Loucy (cell line): ENCODE results near the gene GLRA3.
A peak's percentile ranks its signal among the peaks of the same experiment; 100 is the strongest.

Experiments
- H2AFZ ChIP-seq: fragments of 200-600 bp; sonication (generic); 2 replicates; pipeline ENCODE4 v1.6.0; 2016; ENCODE audit warnings: antibody characterized with exemption, mild to moderate bottlenecking, low read length, moderate library complexity
- H3F3A ChIP-seq: fragments of 200-600 bp; 2 replicates; pipeline ENCODE4 v1.6.0; 2016; ENCODE audit warnings: antibody characterized with exemption, low read depth, mild to moderate bottlenecking
- H3K27me3 ChIP-seq: fragments of 200-600 bp; sonication (generic); 2 replicates; pipeline ENCODE4 v1.6.1; 2014; ENCODE audit warnings: low read length, mild to moderate bottlenecking; ENCODE audit not compliant: insufficient read depth, poor library complexity, severe bottlenecking
- H3K36me3 ChIP-seq: fragments of 200-600 bp; sonication (generic); 2 replicates; pipeline ENCODE4 v1.6.1; 2016; ENCODE audit warnings: low read length; ENCODE audit not compliant: insufficient read depth
- H3K4me1 ChIP-seq: fragments of 200-600 bp; sonication (generic); 2 replicates; pipeline ENCODE4 v1.5.1; 2014; ENCODE audit warnings: low read length, mild to moderate bottlenecking; ENCODE audit not compliant: insufficient read depth, poor library complexity, severe bottlenecking
- H3K4me2 ChIP-seq: fragments of 200-600 bp; sonication (generic); 2 replicates; pipeline ENCODE4 v1.6.0; 2014; ENCODE audit warnings: antibody characterized with exemption, low read length, low read depth, mild to moderate bottlenecking; ENCODE audit not compliant: poor library complexity, severe bottlenecking
- H3K4me3 ChIP-seq: fragments of 200-600 bp; sonication (generic); 2 replicates; pipeline ENCODE4 v1.5.1; 2014; ENCODE audit warnings: low read length, mild to moderate bottlenecking, mixed read lengths; ENCODE audit not compliant: poor library complexity, severe bottlenecking
- H3K79me2 ChIP-seq: fragments of 200-600 bp; sonication (generic); 2 replicates; pipeline ENCODE4 v1.6.1; 2014; ENCODE audit warnings: low read length; ENCODE audit not compliant: insufficient read depth
- H3K9ac ChIP-seq: fragments of 200-600 bp; sonication (generic); 2 replicates; pipeline ENCODE4 v1.6.0; 2014; ENCODE audit warnings: mild to moderate bottlenecking, low read depth, low read length, moderate library complexity; ENCODE audit not compliant: poor library complexity, severe bottlenecking
- H3K9me2 ChIP-seq: fragments of 200-600 bp; sonication (generic); replicated peaks from 2 replicates; pipeline ENCODE4 v1.6.1; 2016; ENCODE audit warnings: low read depth, low read length, mixed read lengths
- H3K9me3 ChIP-seq: fragments of 200-600 bp; sonication (generic); 2 replicates; pipeline ENCODE4 v1.6.1; 2014; ENCODE audit warnings: mild to moderate bottlenecking, antibody characterized with exemption, low read length, low read depth; ENCODE audit not compliant: insufficient read depth
- H4K20me1 ChIP-seq: fragments of 200-600 bp; sonication (generic); 2 replicates; pipeline ENCODE4 v1.6.0; 2014; ENCODE audit warnings: antibody characterized with exemption, low read length, mild to moderate bottlenecking; ENCODE audit not compliant: insufficient read depth, poor library complexity, severe bottlenecking
- EZH2phosphoT487 ChIP-seq: fragments of 200-600 bp; IDR thresholded peaks from 2 replicates; pipeline ENCODE4 v1.6.1; 2018; ENCODE audit warnings: antibody characterized with exemption, mild to moderate bottlenecking, moderate library complexity, borderline replicate concordance
- TF ChIP-seq, protein P1 (sequence below): fragments of 200-600 bp; sonication (generic); conservative IDR thresholded peaks from 2 replicates; pipeline ENCODE4 v1.5.1; 2014; ENCODE audit warnings: mild to moderate bottlenecking, antibody characterized with exemption, low read length

The GLRA3 gene

DNA sequence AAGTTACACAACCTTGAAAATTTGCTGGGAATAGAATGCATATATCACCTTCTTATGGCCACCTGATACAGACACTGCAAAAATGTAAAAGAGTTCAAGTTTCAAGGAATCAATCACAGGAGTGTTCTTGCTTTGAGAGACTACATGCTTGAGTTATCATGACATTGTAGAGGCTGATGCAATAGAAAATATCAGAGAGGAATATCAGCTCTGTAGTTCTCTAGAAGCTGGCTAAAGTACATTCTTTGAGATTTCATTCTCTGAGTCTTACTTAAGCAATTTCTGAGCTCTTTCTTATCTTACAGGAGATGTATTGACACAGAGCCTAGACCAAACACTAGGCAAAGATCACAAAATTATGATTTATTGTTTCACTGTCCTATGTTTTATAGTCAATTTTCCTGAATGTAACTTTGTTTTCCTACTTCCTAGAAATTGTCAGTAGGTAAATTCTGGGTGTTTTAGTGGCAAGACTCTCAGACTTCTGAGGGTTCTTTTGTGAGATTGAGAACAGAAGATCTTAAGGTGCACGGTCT lies 154.7 kb downstream of the GLRA3 start:
- Histone ChIP-seq H2AFZ (0 out of 2 replicates have a peak overlapping the region, but pooled peaks have one; percentile 48), H3K79me2 (no peaks in the 10 kb centered on the region), H3K9ac (no peak overlapping the region), H3K36me3 (no peaks in the 10 kb centered on the region), H3K9me2 (no peaks in the 10 kb centered on the region), H4K20me1 (no peaks in the 10 kb centered on the region), H3K9me3 (no peaks in the 10 kb centered on the region), H3K4me3 (no peak overlapping the region), H3F3A (no peaks in the 10 kb centered on the region), H3K27me3 (no peaks in the 10 kb centered on the region), H3K4me1 (no peaks in the 10 kb centered on the region), H3K4me2 (no peak overlapping the region)
- no peak for TF ChIP-seq EZH2phosphoT487
- TF ChIP-seq, protein P1, sequence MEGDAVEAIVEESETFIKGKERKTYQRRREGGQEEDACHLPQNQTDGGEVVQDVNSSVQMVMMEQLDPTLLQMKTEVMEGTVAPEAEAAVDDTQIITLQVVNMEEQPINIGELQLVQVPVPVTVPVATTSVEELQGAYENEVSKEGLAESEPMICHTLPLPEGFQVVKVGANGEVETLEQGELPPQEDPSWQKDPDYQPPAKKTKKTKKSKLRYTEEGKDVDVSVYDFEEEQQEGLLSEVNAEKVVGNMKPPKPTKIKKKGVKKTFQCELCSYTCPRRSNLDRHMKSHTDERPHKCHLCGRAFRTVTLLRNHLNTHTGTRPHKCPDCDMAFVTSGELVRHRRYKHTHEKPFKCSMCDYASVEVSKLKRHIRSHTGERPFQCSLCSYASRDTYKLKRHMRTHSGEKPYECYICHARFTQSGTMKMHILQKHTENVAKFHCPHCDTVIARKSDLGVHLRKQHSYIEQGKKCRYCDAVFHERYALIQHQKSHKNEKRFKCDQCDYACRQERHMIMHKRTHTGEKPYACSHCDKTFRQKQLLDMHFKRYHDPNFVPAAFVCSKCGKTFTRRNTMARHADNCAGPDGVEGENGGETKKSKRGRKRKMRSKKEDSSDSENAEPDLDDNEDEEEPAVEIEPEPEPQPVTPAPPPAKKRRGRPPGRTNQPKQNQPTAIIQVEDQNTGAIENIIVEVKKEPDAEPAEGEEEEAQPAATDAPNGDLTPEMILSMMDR, result no peak

DNA sequence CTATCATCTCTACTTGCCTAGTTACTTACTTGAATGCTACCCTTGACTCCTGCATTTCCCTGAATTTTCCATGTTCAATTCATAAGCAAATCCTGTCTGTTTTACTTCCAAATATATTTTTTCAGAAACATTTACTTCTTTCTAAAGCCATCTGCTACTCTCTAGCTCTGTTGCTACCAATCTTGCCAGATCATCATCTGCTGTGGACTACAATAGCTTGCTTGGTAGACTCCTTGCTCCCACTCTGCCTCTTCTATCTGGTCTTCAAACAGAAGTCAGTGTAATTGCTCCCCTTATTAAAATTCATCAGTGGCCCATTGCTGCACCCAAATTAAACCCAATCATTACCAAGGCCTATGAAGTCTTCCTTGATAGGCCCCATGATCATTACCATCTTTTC lies 155.2 kb downstream of the GLRA3 start:
- Histone ChIP-seq H3K36me3 (no peaks in the 10 kb centered on the region), H3K4me2 (no peak overlapping the region), H3F3A (no peaks in the 10 kb centered on the region), H2AFZ (0 out of 2 replicates have a peak overlapping the region, but pooled peaks have one; percentile 48), H3K4me1 (no peaks in the 10 kb centered on the region), H3K4me3 (no peak overlapping the region), H3K79me2 (no peaks in the 10 kb centered on the region), H3K27me3 (no peaks in the 10 kb centered on the region), H3K9ac (no peak overlapping the region), H3K9me2 (no peaks in the 10 kb centered on the region), H4K20me1 (no peaks in the 10 kb centered on the region), H3K9me3 (no peaks in the 10 kb centered on the region)
- no peak for TF ChIP-seq EZH2phosphoT487
- TF ChIP-seq, protein P1, result no peak

DNA sequence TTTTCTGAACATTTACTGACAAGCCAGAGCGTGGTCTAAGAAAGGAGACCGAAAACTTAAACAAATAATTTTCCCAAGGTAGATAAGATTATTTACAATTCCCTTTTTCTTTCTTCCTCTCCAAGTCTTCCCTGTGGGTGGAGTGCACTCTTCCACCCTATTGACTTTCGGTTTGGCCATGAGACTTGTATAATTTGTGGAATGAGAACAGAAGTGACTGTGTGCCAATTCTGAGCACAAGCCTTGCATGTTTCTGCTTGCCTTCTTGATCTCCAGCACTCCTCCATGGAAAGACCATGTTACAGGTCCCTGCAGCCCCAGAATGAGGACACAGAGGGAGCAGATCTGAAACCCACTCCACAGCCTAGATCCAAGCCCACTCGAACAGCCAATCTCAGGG lies 156.8 kb downstream of the GLRA3 start:
- Histone ChIP-seq H3K27me3 (no peaks in the 10 kb centered on the region), H3K36me3 (no peaks in the 10 kb centered on the region), H3K9me3 (no peaks in the 10 kb centered on the region), H3F3A (no peaks in the 10 kb centered on the region), H3K9me2 (no peaks in the 10 kb centered on the region), H3K4me1 (no peaks in the 10 kb centered on the region), H4K20me1 (no peaks in the 10 kb centered on the region), H3K79me2 (no peaks in the 10 kb centered on the region), H3K4me3 (no peak overlapping the region), H3K9ac (no peak overlapping the region), H2AFZ (no peak overlapping the region), H3K4me2 (no peak overlapping the region)
- no peak for TF ChIP-seq EZH2phosphoT487
- TF ChIP-seq, protein P1, result no peak
